OCI-LY7 (cell line): ENCODE measurements around the gene MUC4. TPM values are rescaled to one million over a fixed set of nuclear protein-coding genes. Genes with fewer than 3 reads are reported as not detected.

Experiments
- BruUV-seq: library from RNA; stranded (reverse); fragments of 400-500 nt; replicated peaks from 2 replicates; lab custom pipeline; 2021; lab: Mats Ljungman, UMichigan
- CTCF ChIA-PET: fragments of 300-600 bp; sonication (Branson Sonifier 250); formaldehyde crosslinking; loops from one replicate; lab custom pipeline; 2022; ENCODE audit warnings: antibody characterized with exemption; ENCODE audit not compliant: unreplicated experiment; lab: Charles Lee
- POLR2A ChIA-PET: fragments of 300-600 bp; sonication (Branson Sonifier 250); formaldehyde crosslinking; loops from one replicate; lab custom pipeline; 2022; ENCODE audit warnings: antibody characterized with exemption; lab: Charles Lee
- DNase-seq: peaks from one replicate; pipeline ENCODE4 v3.0.0-alpha.2; 2015; ENCODE audit warnings: low spot score
- H2AFZ ChIP-seq: fragments of 200-600 bp; sonication (generic), shearing (Covaris generic); 2 replicates; pipeline ENCODE4 v1.6.1; 2014; ENCODE audit warnings: mild to moderate bottlenecking, antibody characterized with exemption, low read length, moderate library complexity
- H3K27ac ChIP-seq: fragments of 200-600 bp; sonication (generic); 2 replicates; pipeline ENCODE4 v1.5.1; 2014; ENCODE audit warnings: mixed run types, low read depth, mild to moderate bottlenecking, moderate library complexity, low read length, inconsistent platforms; ENCODE audit not compliant: poor library complexity, severe bottlenecking
- H3K36me3 ChIP-seq: fragments of 200-600 bp; sonication (generic); 2 replicates; pipeline ENCODE4 v1.6.1; 2014; ENCODE audit warnings: mild to moderate bottlenecking, antibody characterized with exemption, low read length, moderate library complexity, mixed read lengths; ENCODE audit not compliant: insufficient read depth
- H3K4me1 ChIP-seq: fragments of 200-600 bp; sonication (generic); 2 replicates; pipeline ENCODE4 v1.5.1; 2014; ENCODE audit warnings: mild to moderate bottlenecking, low read length; ENCODE audit not compliant: insufficient read depth, poor library complexity, severe bottlenecking
- H3K4me2 ChIP-seq: fragments of 200-600 bp; sonication (generic); 2 replicates; pipeline ENCODE4 v1.6.1; 2014; ENCODE audit warnings: mild to moderate bottlenecking, low read length
- H3K4me3 ChIP-seq: fragments of 200-600 bp; sonication (generic); 2 replicates; pipeline ENCODE4 v1.5.1; 2014; ENCODE audit warnings: mild to moderate bottlenecking, low read depth, low read length; ENCODE audit not compliant: poor library complexity, severe bottlenecking
- H3K79me2 ChIP-seq: fragments of 200-600 bp; sonication (generic); 2 replicates; pipeline ENCODE4 v1.6.1; 2016; ENCODE audit warnings: low read depth, mild to moderate bottlenecking, low read length, moderate library complexity, mixed read lengths; ENCODE audit not compliant: insufficient read depth
- H3K9me2 ChIP-seq: fragments of 200-600 bp; sonication (generic); 2 replicates; pipeline ENCODE4 v1.6.1; 2016; ENCODE audit warnings: mild to moderate bottlenecking, low read length, mixed read lengths; ENCODE audit not compliant: insufficient read depth
- H3K9me3 ChIP-seq: fragments of 200-600 bp; sonication (generic); 2 replicates; pipeline ENCODE4 v1.6.1; 2014; ENCODE audit warnings: mild to moderate bottlenecking, mixed run types, low read length, mixed read lengths
- H4K20me1 ChIP-seq: fragments of 200-600 bp; sonication (generic); 2 replicates; pipeline ENCODE4 v1.6.1; 2014; ENCODE audit warnings: mild to moderate bottlenecking, antibody characterized with exemption, low read length, moderate library complexity, mixed read lengths; ENCODE audit not compliant: insufficient read depth
- EZH2phosphoT487 ChIP-seq: fragments of 200-600 bp; sonication (generic); IDR thresholded peaks from 2 replicates; pipeline ENCODE4 v1.6.1; 2018; ENCODE audit warnings: low read depth, borderline replicate concordance, mild to moderate bottlenecking, mixed run types, antibody characterized with exemption, low read length, moderate library complexity, mixed read lengths
- intact Hi-C: fragments of 100-400 bp; cut with micrococcal nuclease; formaldehyde crosslinking; loops from one replicate; pipeline ENCODE4 v1.10.0; 2022; ENCODE audit not compliant: unreplicated experiment
- total RNA-seq, 2 experiments: library from RNA; depleted of rRNA in 1 of 2; stranded (reverse); fragments of >200 nt in 1 of 2; shearing (Covaris generic) in 1 of 2; gene quantifications; 2 replicates each; pipeline ENCODE4 v1.2.3, GENCODE V29; 2014 to 2022
- TF ChIP-seq, protein P1 (sequence below): fragments of 200-600 bp; sonication (generic); conservative IDR thresholded peaks from 2 replicates; pipeline ENCODE4 v1.5.1; 2014; ENCODE audit warnings: mild to moderate bottlenecking, antibody characterized with exemption, low read length, moderate library complexity, mixed read lengths

Gene MUC4
- total RNA-seq, 2 experiments from 2014 or later, result 0.03 to 0.42 TPM

GRCh38 chr3:195715583-195716266 lies 96.0 kb downstream of the MUC4 start:
- ChIA-PET CTCF (no interaction called here), POLR2A (interaction anchor here (0.6 kb wide), 1 partner anchor 125 kb away, joined by 4 read pairs; no protein-coding TSS in a partner anchor)
- H3K79me2 ChIP-seq, result no peaks in the 10 kb centered on the region
- no peak for DNase-seq
- H4K20me1 ChIP-seq, result no peaks in the 10 kb centered on the region
- no peaks in the 10 kb centered on the region for H3K9me2 ChIP-seq
- H3K4me2 ChIP-seq, result no peak overlapping the region
- no peak overlapping the region for H2AFZ ChIP-seq
- H3K9me3 ChIP-seq, result no peaks in the 10 kb centered on the region
- intact Hi-C loops, result loop anchor here (5.0 kb wide), 1 partner anchor 93 kb away; no protein-coding TSS in a partner anchor
- H3K4me1 ChIP-seq, result peaks cover under 1% of the 10 kb centered on the region
- no peak overlapping the region for H3K4me3 ChIP-seq
- TF ChIP-seq EZH2phosphoT487, result no peak
- TF ChIP-seq, protein P1, sequence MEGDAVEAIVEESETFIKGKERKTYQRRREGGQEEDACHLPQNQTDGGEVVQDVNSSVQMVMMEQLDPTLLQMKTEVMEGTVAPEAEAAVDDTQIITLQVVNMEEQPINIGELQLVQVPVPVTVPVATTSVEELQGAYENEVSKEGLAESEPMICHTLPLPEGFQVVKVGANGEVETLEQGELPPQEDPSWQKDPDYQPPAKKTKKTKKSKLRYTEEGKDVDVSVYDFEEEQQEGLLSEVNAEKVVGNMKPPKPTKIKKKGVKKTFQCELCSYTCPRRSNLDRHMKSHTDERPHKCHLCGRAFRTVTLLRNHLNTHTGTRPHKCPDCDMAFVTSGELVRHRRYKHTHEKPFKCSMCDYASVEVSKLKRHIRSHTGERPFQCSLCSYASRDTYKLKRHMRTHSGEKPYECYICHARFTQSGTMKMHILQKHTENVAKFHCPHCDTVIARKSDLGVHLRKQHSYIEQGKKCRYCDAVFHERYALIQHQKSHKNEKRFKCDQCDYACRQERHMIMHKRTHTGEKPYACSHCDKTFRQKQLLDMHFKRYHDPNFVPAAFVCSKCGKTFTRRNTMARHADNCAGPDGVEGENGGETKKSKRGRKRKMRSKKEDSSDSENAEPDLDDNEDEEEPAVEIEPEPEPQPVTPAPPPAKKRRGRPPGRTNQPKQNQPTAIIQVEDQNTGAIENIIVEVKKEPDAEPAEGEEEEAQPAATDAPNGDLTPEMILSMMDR, result no peak
- H3K27ac ChIP-seq, result no peak overlapping the region
- H3K36me3 ChIP-seq, result no peaks in the 10 kb centered on the region
- no TSS peak for BruUV-seq

- H3K79me2 ChIP-seq, result no peaks in the 10 kb centered on the region
- CTCF ChIA-PET, result no interaction called here
Observed at GRCh38 chr3:195715134-195715533, 96.6 kb downstream of the MUC4 start.

More at GRCh38 chr3:195715134-195715533, 96.6 kb downstream of the MUC4 start:
- Histone ChIP-seq H3K9me3 (no peaks in the 10 kb centered on the region), H2AFZ (no peak overlapping the region), H3K4me1 (no peaks in the 10 kb centered on the region), H3K4me2 (no peak overlapping the region), H3K27ac (no peak overlapping the region), H3K4me3 (no peak overlapping the region), H4K20me1 (no peaks in the 10 kb centered on the region), H3K9me2 (no peaks in the 10 kb centered on the region), H3K36me3 (no peaks in the 10 kb centered on the region)
- no peak for DNase-seq
- TF ChIP-seq EZH2phosphoT487, result no peak
- TF ChIP-seq, protein P1, result no peak
- no TSS peak for BruUV-seq
- intact Hi-C loops, result loop anchor here (5.0 kb wide), 1 partner anchor 93 kb away; no protein-coding TSS in a partner anchor
- POLR2A ChIA-PET, result interaction anchor here (0.6 to 0.7 kb wide), 3 partner anchors 13 to 1082 kb away, joined by 3 to 4 read pairs (median 3); no protein-coding TSS in a partner anchor
